Stimulated activated CD8-positive, alpha-beta memory T cell treated with anti-CD3 and anti-CD28 coated beads, Interleukin-7, amount 100 ng/mL, for 24 hours (primary cell): ENCODE results near the gene SLC25A23.
A peak's percentile ranks its signal among the peaks of the same experiment; 100 is the strongest.

Source experiments
- DNase-seq: peaks from one replicate; pipeline ENCODE4 v3.0.0-alpha.2; 2020; ENCODE audit warnings: low read depth

SLC25A23 gene

DNA sequence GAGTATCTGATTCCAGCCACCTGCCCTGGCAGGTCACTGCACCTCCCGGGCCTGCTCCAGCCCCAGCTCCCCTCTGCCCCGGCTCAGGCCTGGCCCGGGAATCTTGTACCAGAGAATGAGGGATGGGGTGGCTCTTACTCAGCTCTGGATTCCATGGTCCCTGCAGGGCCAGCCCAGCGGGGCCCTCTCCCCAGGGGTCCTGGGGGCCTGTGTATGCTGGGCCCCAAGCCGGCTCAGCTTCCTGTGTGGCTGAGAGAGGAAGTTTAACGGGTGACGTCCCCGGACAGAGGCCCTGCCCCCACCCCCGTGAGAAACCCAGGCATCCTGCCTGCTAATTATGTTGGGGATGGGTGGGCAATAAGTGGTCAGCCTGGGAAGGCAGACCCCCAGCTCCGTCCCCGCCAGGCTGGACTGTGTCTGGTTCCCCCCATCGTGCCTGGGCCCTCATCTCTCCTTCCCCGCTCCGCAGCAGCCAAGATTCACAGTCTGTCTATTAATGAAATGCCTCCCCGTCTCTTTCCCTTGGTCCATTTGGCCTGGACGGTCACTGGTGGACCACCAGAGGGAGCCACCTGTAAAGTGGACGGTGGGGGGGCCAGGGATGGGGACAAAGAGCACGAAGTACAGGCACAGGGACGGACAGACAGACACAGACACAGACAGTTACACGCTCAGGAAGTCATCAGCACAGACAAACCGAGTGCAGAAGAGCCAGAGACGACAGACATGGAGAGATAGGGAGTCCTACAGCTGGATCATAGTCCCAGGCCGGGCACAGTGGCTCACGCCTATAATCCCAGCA, 22.1 kb upstream of the SLC25A23 start, which contains the start of gene DENND1C:
TSS of gene DENND1C (minus strand) at position 247 of the 802 bp plus-strand sequence. CDS start at position 155, 92 bp downstream.
- DNase-seq: peak; percentile 51

DNA sequence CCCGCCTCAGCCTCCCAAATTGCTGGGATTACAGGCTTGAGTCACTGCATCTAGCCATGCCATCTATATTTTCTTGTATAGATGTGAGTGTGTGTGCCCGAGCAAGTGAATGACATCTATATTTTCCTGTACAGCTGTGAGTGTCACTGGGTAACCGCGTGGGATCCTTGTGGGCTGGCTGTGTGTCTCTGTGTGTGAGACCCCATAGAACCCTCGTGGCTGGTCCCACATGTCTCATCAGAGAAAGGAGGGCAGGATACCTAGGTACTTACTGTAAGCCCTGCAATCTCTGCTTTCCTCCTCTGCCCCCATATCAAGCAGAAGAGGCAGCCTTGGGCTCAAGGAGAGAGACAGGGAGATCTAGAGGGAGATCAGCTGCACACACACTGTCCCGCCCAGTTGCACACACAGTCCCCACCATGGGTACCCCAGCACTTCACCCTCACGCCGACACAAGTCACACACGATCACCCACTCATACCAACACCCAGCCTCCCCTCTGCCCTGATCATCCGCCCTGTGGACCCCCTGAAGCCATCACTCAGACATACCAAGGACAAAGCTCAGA, 21.3 kb upstream of the SLC25A23 start:
- DNase-seq: no peak

DNA sequence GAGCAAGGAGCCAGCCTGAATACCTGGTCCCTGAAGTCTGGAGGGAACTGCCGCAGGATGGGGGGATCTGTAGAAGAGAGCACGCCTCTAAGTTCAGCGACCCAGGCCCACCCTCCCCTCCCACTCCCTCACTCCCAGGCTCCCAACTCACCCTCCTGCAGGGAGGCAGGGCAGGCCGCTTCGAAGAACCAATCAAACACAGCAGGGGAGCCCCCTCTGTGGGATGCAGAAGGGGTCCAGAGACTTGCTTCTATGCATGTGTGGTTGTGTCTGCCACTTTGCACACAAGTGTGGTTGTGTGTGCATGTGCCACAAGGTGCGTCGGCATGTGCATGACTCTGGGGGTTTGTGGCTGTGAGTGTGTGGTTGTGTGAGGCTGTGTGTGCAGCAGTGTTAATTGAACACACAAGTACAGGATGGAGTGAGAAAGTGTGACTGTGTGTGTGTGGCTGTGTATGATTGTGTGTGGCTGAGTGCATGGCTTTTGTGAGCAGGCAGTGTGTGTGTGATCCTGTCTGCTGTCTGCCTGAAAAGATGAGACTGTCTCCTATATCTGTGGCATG, 20.3 kb upstream of the SLC25A23 start:
- no peak for DNase-seq

DNA sequence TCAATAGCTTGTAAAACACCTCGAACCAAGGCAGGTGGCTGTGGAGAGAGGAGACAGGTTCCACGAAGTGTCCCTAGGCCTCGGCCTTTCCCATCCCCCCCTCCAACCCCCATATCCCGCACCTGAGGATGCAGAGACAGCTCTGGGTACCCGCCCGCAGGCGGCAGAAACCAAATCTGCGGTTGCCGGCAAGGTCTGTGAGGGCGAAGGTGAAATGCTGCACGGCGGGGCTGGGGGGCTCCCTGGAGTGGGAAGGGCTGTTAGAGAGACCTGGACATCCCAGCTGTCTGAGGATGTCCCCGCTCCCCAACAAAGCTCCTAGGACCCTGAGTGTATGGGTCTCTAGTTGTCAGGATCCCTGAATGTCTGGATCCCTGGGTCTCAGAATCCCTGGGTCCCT, 19.2 kb upstream of the SLC25A23 start:
- no peak for DNase-seq

DNA sequence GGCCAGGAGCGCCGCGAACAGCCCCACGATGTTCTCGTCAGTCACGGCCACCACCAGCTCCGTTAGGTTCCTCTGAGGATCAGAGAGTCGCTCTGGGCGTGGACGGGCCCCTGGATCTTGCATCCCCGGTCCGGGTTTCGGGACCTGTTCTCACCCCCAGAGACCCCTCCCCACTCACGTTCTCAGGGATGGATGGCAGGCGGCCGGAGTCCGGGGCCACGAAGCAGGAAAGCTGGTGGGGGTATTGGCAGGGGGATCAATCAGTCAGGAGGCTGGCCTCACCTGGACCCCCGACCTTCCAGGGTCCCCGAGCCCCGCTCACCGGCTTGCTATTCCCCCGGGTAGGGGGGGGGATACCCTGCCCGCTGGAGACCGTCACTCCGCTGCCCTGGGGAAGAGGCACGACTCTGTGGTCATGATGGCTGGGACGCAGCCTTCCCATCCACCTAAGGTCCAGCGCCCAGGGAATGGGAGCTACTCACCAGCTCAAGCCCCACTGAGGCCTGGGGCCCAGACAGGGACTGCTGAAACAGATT, 17.4 kb upstream of the SLC25A23 start:
- no peak for DNase-seq

DNA sequence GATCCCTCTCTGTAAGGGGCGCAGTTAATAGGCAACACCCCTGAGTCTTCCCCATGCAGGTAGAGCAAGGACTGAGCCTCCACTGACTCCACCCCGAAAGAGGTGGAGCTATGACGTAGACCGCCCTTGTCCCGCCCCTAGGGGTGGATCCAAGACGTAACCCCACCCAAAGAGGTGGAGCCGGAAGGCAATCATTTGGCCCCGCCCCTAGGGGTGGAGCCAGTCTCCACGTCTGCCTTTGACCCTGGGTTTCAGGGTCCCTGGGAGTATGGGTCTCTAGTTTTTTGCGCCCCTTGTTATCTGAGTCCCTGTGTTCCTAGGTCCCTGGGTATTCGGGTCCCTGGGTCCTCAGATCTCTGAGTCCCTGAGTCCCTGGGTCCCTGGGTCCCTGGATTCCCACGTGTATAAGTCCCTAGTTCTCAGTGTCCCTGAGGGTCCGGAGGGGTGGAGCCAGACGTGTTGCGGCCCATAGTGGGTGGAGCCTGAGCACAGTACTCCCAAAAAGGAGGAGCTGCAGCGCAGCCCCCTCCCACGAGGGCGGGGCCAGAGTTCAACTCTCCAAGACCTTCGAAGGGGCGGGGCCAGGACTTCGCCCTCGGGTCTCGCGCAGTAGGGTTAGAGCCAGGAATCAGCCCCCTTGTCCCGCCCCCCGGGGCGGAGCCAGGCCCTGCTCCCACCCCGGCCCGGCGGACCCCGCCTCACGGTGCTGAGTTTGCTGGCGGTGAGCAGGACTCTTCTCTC, 16.7 kb upstream of the SLC25A23 start:
- DNase-seq: peak; percentile 45

DNA sequence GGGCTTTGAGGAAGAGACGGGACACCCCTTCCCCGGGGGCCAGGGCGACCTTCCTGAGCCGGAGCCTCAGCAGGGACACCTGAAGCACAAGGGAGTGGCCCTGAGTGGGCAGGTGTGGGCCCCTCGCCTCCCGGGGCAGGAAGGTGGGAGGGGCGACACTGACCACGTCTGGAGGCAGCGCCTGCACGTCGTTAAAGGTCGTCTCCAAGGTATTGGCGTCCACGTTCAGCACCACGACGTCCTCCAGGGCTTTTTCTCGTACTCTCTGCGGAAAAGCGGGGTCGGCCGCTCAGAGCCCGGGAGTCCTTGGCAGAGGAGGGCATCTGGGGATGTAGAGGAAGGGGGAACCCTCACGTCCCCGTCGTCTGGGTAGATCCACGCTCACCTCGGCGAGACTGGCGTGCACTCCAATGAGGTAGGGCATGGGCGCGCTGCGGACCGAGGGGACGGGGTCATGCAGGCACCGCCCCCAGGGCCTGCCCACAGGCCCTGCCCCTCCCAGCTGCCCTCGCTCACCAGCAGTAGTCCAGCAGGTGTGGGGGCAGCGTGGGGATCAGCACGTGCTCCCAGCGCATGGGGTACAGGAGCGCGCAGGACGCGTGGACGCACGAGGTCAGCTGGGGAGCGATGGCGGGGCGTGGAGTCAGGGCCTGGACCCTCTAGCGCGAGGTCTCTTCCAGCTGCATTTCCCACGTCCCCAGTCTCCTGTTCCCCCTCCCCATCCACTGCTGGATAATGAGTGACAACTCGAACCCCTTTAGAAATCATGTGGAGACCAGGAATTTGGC, 15.9 kb upstream of the SLC25A23 start:
- no peak for DNase-seq

DNA sequence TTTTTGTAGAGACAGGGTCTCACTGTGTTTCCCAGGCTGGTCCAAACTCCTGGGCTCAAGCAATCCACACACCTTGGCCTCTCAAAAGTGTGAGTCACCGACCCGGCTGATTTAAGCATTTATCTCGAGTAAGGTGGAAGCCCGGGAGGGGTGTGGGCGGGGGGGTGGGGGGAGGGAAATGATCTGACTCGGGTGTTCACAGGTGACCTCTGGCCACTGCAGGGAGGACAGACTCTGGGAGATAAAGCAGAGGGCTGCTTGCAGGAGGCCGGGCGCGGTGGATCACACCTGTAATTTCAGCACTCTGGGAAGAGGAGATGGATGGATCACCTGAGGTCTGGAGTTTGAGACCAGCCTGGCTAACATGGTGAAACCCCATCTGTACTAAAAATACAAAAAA, 14.1 kb upstream of the SLC25A23 start:
- no peak for DNase-seq

DNA sequence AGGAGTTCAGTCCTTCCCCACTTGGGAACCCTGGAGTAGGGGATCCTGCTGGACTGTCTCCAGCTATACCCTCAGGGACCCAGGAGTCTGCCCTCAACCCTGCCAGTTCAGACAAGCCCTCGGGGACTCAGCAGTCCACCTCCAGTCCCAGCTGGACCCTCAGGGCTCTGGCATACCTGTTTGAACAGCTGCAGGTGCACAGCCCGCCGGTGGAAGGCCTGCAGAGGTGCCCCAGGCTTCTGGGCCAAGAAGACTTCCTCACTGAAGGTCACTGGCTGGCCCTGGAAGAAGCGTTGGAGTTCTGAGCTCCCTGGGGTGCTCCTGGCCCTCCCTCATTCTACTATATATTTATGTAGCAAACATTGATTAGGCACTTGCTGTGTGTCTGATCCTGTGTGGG, 13.1 kb upstream of the SLC25A23 start:
- no peak for DNase-seq

DNA sequence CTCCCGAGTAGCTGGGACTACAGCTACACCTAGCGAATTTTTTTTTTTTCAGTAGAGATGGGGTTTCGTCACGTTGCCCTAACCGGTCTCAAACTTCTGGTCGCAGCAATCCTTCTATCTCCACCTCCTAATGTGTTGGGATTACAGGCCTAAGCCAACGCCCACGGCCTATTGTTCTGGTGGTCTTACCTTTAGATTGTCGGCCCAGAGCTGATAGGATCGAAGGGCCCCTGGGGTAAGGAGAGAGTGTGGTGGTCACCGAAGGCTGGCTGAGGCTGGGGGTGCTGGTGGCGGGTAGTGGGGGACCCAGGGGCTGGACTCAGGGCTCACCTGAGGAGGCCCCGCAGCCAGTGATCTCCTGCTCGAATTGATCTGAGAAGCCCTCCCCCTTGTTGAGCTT, 11.5 kb upstream of the SLC25A23 start:
- no peak for DNase-seq

DNA sequence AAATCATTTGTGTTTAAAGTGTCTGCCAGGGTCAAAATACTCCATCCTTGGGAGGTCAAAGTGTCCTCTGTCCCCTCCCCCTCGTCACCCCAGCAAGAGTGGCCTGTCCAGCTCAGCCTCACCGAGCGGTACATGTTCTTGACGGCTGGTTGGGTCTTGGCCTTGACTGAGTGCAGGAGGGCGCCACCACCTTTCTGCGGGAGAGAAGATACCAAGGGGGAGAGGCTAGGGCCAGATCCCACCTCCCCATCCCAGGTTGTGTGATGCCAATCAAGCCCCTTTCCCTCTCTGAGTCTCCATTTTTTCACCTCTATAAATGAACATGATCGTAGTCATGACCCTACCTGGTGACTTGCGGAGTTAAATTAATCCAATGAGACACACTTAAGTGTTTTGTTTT, 10.6 kb upstream of the SLC25A23 start:
- no peak for DNase-seq

DNA sequence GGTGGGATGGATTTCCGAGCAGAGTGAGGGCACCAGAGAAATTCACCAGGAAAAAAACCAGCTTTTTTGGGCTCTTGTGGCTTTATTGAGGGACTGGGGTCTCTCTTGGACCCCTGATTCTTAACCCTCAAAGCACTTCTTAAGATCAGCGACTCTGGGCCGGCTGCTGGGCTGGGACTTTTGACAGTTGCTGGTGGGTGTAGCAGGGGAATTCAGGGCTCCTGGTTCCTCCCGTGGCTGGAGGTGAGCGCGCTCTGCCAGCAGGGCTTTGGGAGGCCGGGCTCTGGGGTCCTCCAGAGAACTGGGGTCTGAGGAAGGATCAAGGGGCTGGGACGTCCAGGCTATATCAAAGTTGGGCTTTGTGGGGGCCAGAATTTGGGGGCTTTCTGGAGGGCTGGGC, 7.8 kb upstream of the SLC25A23 start:
- no peak for DNase-seq

DNA sequence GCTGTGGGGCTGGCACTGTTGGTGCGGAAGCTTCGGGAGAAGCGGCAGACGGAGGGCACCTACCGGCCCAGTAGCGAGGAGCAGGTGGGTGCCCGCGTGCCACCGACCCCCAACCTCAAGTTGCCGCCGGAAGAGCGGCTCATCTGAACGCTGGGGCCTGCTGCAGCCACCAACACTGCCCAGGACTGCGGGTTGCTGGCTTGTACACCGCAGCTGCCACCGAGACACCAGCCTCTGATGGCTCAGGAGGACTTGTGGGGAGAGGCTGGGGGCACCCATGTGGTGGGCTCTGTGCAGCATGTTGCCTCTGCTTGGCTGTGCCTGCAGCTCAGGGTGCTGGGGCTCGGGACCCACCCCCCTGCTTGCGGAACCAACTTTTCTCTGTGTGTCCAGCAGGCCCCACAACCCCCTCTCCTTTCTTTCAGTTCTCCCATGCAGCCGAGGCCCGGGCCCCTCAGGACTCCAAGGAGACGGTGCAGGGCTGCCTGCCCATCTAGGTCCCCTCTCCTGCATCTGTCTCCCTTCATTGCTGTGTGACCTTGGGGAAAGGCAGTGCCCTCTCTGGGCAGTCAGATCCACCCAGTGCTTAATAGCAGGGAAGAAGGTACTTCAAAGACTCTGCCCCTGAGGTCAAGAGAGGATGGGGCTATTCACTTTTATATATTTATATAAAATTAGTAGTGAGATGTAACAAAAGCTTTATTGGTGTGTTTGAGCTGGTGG, 7.1 kb upstream of the SLC25A23 start:
- no peak for DNase-seq

DNA sequence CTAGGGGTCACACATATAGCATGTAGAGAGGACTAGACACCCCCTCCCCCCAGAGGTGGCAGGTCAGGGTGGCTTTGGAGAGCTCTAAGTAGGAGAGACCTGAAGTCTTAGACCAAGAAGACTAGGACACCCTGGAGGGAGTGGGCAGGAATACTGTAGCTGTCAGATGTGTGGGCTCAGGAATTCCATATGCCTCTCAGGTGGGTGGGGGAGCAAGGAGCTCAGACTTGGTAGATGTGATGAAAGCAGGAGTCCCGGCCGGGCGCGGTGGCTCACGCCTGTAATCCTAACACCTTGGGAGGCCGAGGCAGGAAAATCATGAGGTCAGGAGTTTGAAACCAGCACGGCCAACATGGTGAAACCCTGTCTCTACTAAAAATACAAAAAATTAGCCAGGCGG, 6.1 kb upstream of the SLC25A23 start:
- no peak for DNase-seq

DNA sequence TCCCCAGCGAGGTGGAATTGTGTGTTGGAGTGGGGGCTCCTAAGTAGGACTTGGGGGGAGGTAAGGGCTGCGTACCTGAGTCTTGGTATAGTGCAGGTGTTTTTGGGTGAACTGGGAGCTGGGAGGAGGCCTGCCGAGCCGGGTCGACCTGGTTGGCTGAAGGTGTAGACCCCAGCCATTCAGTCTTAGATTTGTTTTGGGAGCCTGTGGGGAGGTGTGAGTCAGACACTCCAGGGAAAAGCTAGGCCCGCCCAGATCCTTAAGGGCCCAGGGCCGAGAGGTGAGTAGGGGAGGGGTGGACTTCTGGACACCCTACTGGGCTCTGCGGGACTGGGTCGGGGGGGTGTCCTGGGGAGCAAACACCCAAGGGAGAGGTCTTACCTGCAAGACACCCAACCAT, 5.4 kb upstream of the SLC25A23 start:
- DNase-seq: no peak

DNA sequence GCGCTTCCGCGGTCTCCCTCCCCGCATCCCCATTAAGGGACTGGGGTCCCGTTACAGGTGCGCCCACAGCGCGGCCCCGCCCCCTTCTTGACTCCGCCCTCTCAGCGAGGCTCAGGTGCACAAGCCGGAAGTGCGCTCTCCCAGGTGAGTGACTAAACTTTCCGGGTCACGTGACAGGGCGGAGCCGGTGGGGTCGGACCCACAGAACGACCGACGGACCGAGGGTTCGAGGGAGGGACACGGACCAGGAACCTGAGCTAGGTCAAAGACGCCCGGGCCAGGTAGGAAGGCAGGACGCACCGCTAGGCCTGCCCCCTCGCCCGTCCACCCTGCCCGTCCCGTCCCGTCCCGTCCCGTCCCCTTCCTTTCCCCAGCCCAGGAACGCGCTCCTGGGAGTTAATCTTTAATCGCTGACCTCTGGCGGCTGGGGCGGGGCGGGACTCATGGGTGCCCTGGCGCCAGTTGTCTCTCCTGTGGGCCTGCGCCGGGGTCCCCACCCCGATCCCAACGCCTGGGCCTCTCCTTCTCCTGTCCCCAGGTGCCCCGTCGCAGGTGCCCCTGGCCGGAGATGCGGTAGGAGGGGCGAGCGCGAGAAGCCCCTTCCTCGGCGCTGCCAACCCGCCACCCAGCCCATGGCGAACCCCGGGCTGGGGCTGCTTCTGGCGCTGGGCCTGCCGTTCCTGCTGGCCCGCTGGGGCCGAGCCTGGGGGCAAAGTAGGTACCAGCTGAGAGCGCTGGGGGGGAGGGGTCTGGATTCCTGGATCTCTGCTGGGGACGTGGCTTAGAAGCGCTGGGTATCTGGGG, 4.7 kb upstream of the SLC25A23 start, which contains the start of gene CRB3:
TSS of gene CRB3 (plus strand) at position 202 of the 804 bp plus-strand sequence. CDS start at position 633, 431 bp downstream.
- DNase-seq: no peak

DNA sequence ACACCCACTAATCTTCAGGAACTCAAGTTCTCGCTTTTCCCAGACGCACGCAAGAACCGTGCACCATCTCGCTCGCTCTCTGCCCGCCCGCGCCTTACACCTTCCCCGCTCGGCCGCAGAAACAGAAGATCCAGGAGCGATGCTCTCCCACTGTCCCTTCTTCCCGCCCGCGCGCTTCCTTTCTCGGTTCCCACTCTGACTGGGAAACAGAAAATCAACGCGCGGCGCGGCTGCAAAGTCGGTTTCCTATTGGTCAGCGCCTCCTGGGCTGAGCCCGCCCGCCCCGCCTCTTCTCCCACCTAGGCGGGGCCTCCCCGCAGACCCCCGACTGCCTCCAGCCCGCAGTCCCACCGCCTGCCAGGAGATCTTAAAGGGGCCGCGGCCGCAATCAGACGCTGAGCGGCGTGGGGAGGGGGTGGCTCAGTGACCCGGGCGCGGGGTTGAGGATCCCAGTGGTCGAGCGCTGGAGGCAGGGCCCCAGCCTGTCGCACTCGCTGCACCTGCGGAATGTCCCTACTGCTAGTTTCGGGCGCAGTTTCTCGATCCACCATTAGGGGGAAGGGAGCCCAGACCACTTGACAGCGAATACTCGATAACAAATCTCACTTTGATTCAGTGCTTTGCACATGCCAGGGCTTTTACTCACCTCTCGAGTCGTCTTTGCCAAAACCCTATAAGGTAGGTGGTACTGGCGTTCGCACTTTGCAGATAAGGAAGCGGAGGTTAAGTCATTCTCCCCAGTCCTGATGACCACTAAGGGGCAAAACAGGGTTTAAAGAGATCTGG, 700 bp upstream of the SLC25A23 start:
- peak; percentile 91 for DNase-seq

DNA sequence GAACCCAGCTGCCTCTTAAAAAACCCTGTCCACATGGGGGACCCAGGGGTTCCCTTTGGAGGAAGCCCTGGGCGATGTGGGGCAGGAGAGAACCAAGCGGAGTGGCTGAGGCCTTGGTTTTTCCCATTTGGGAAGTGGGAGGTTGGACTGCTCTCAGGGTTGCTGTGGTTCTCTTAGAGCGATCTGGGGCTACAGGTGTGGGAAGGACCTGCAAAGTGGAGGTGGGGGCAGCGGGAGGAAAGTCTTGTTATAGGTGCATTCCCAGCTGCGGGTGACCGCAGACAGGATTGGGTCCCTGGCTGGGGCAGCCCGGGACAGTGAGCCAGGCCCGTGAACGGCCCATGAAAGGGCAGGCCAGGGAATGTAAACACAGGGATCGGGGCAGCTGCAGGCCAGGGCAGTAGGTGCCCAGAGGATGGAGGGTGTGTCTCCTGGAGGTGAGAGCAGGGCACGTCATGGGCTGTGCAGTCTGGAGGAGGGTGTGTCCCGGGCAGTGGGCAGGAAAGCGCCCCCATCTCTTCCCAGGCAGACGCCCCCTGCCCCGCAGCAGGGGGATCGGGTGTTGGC, 814 bp downstream of the SLC25A23 start:
- DNase-seq: no peak
